K562 (cell line): ENCODE data around the gene UGP2. TPM values are rescaled to one million over a fixed set of nuclear protein-coding genes. Genes with fewer than 3 reads are reported as not detected.

Experiments
- ATAC-seq: fragments of 200-7000 bp; cut with Tn5 transposase; 3 replicates; pipeline ENCODE4 v1.9.1; 2020; ENCODE audit warnings: moderate library complexity
- BruUV-seq: library from RNA; stranded (reverse); fragments of 400-500 nt; replicated peaks from 2 replicates; lab custom pipeline; 2021; lab: Mats Ljungman, UMichigan
- CTCF ChIA-PET: fragments of 300-600 bp; formaldehyde crosslinking; extraction: SDS; loops from one replicate; lab custom pipeline; 2021; ENCODE audit warnings: low intra/inter-chr PET ratio; lab: Yijun Ruan, JAX
- POLR2A ChIA-PET: fragments of 300-600, 350-650 bp; sonication (Branson Sonifier 250); formaldehyde crosslinking; extraction: SDS; loops from one replicate; lab custom pipeline; 2021; ENCODE audit warnings: antibody characterized with exemption, inconsistent platforms; lab: Yijun Ruan, JAX
- DNase-seq, 4 experiments: peaks; one replicate each; pipeline versions ENCODE4 v3.0.0 to v3.0.0-alpha.2; 2011 to 2018; ENCODE audit warnings: low spot score in 3 of 4, mixed read lengths in 3 of 4; ENCODE audit errors: extremely low read depth in 1 of 4
- FAIRE-seq: peaks from 2 replicates; lab custom pipeline; 2011; peaks lifted over from hg19 to GRCh38; lab: Jason Lieb, UNC
- H2AFZ ChIP-seq: 2 replicates; pipeline ENCODE4 v1.6.0; 2011; ENCODE audit warnings: low read depth, low read length, control low read depth, inconsistent platforms
- H3K27ac ChIP-seq: fragments of 200-600 bp; 3 replicates; pipeline ENCODE4 v1.8.0; 2011; ENCODE audit warnings: low read depth, mild to moderate bottlenecking, control low read depth, inconsistent platforms, low read length, moderate library complexity, mixed read lengths; ENCODE audit errors: extremely low read depth
- H3K27me3 ChIP-seq, 2 experiments: fragments of 300-600 bp in 1 of 2; 2 replicates in 1 of 2; 3 replicates in 1 of 2; pipeline versions ENCODE4 v1.6.0 to v1.8.0; 2011; ENCODE audit warnings: inconsistent platforms in 2 of 2, low read length in 2 of 2, mild to moderate bottlenecking in 1 of 2, mixed read lengths in 1 of 2, moderate library complexity in 1 of 2; ENCODE audit not compliant: control insufficient read depth in 2 of 2, insufficient read depth in 2 of 2
- H3K36me3 ChIP-seq: fragments of 300-600 bp; 3 replicates; pipeline ENCODE4 v1.8.0; 2011; ENCODE audit warnings: mild to moderate bottlenecking, low read length, inconsistent platforms; ENCODE audit not compliant: control insufficient read depth, insufficient read depth
- H3K4me1 ChIP-seq, 2 experiments: fragments of 200-600 bp in 1 of 2; replicated peaks in 1 of 2; 2 replicates in 1 of 2; 3 replicates in 1 of 2; pipeline versions ENCODE4 v1.5.1 to v1.8.0; 2011; ENCODE audit warnings: inconsistent platforms in 2 of 2, low read length in 2 of 2, mild to moderate bottlenecking in 1 of 2, mixed read lengths in 1 of 2, moderate library complexity in 1 of 2; ENCODE audit not compliant: control insufficient read depth in 2 of 2, insufficient read depth in 2 of 2
- H3K4me2 ChIP-seq: 2 replicates; pipeline ENCODE4 v1.6.1; 2011; ENCODE audit warnings: low read length, control low read depth, inconsistent platforms, mixed read lengths; ENCODE audit not compliant: insufficient read depth
- H3K4me3 ChIP-seq: fragments of 200-600 bp; sonication (generic), shearing (Covaris generic); 2 replicates; pipeline ENCODE4 v1.5.1; 2016; ENCODE audit warnings: control low read depth, inconsistent platforms
- H3K79me2 ChIP-seq: fragments of 200-600 bp; 3 replicates; pipeline ENCODE4 v1.8.0; 2011; ENCODE audit warnings: low read length, inconsistent platforms; ENCODE audit not compliant: control insufficient read depth, insufficient read depth
- H3K9ac ChIP-seq, 2 experiments: 2 replicates each; pipeline versions ENCODE4 v1.6.0 to v1.6.1; 2011; ENCODE audit warnings: low read depth in 2 of 2, low read length in 2 of 2, control low read depth in 1 of 2, inconsistent platforms in 1 of 2, mild to moderate bottlenecking in 1 of 2, mixed read lengths in 1 of 2; ENCODE audit not compliant: insufficient read depth in 1 of 2
- H3K9me1 ChIP-seq: one replicate; pipeline ENCODE4 v1.6.0; 2011; ENCODE audit warnings: inconsistent platforms, mild to moderate bottlenecking, low read length, moderate library complexity; ENCODE audit not compliant: control insufficient read depth, insufficient read depth
- H3K9me3 ChIP-seq: replicated peaks from 2 replicates; pipeline ENCODE4 v1.5.1; 2011; ENCODE audit warnings: low read depth, low read length, inconsistent platforms; ENCODE audit not compliant: control insufficient read depth, insufficient read depth
- H4K20me1 ChIP-seq: replicated peaks from 2 replicates; pipeline ENCODE4 v1.6.1; 2011; ENCODE audit warnings: low read length, inconsistent platforms, mixed read lengths; ENCODE audit not compliant: control insufficient read depth, insufficient read depth
- CREB3 ChIP-seq: fragments of 450-650 bp; conservative IDR thresholded peaks from 2 replicates; pipeline ENCODE4 v1.6.1; 2016; ENCODE audit warnings: missing genetic modification characterization, low read depth, mild to moderate bottlenecking, missing compliant biosample characterization, moderate library complexity
- WGBS: fragments of 100-300 bp; shearing (Covaris generic); methylation state at CpG from one replicate; pipeline ENCODE4 v1.1.6; 2016; ENCODE audit warnings: low coverage, mixed read lengths; ENCODE audit not compliant: insufficient coverage; ENCODE audit errors: missing lambda C conversion rate; 5-methylcytosine and 5-hydroxymethylcytosine counted together
- in situ Hi-C: fragments of 300-500 bp; cut with MboI; formaldehyde crosslinking; loops from 4 replicates; pipeline ENCODE4 v1.15.0; 2018; ENCODE audit warnings: inconsistent platforms, mixed read lengths
- intact Hi-C: fragments of 100-400 bp; cut with micrococcal nuclease; formaldehyde crosslinking; loops from 2 replicates; pipeline ENCODE4 v1.14.2; 2022
- polyA plus RNA-seq, 8 experiments: library from polyadenylated mRNA; depleted of rRNA in 4 of 8; stranded (reverse) in 5 of 8; unstranded in 3 of 8; fragments of >200 nt; fragmentation: Nextera tagmentation in 2 of 8; fragmentation: Illumina TruSeq in 1 of 8; extraction: Ambion mirVana in 2 of 8; extraction: Trizol in 1 of 8; gene quantifications; 2 replicates each; pipeline versions ENCODE4 v1.2.1 to v1.2.3, GENCODE V29; 2011 to 2014; ENCODE audit warnings: inconsistent platforms in 1 of 8, missing spikeins in 1 of 8
- total RNA-seq, 7 experiments: library from RNA; depleted of rRNA in 6 of 7; stranded (reverse); fragments of >200 nt in 6 of 7; fragmentation: Illumina TruSeq in 2 of 7; extraction: Trizol in 2 of 7; gene quantifications; 2 replicates each; pipeline versions ENCODE4 v1.2.1 to v1.2.3, GENCODE V29; 2011 to 2021; ENCODE audit warnings: low replicate concordance in 1 of 7
- TF ChIP-seq, protein P1 (sequence below): fragments of 450-650 bp; IDR thresholded peaks from 2 replicates; pipeline ENCODE4 v1.6.1; 2017; ENCODE audit warnings: antibody characterized with exemption

Gene UGP2
- total and polyA plus RNA-seq, 9 of the 15 experiments (the other 6 are each of a cell fraction or from before 2014, with no cell fraction given) = 25.2 to 69.3 (median 58.9) TPM

- 0% methylated on average over 1 of the region's 1 CpG for WGBS
- no peak for DNase-seq
- Histone ChIP-seq H3K9me3 (no peaks in the 10 kb centered on the region), H3K9ac (no peak overlapping the region), H3K79me2 (no peaks in the 10 kb centered on the region), H4K20me1 (no peaks in the 10 kb centered on the region), H3K27me3 (no peaks in the 10 kb centered on the region; a peak in 1 of 5 replicates), H3K4me1 (no peaks in the 10 kb centered on the region), H3K4me2 (no peak overlapping the region), H2AFZ (no peak overlapping the region), H3K9me1 (no peaks in the 10 kb centered on the region), H3K4me3 (no peak overlapping the region), H3K27ac (no peak overlapping the region), H3K36me3 (no peaks in the 10 kb centered on the region)
- POLR2A ChIA-PET = interaction anchor here (0.6 kb wide), 2 partner anchors 10 to 306 kb away, joined by 3 read pairs; no protein-coding TSS in a partner anchor
- in situ Hi-C loops (no loop called here), intact Hi-C loops (no loop called here)
- CTCF ChIA-PET = no interaction called here
- no peak for TF ChIP-seq CREB3 (tag)
- TF ChIP-seq, protein P1, sequence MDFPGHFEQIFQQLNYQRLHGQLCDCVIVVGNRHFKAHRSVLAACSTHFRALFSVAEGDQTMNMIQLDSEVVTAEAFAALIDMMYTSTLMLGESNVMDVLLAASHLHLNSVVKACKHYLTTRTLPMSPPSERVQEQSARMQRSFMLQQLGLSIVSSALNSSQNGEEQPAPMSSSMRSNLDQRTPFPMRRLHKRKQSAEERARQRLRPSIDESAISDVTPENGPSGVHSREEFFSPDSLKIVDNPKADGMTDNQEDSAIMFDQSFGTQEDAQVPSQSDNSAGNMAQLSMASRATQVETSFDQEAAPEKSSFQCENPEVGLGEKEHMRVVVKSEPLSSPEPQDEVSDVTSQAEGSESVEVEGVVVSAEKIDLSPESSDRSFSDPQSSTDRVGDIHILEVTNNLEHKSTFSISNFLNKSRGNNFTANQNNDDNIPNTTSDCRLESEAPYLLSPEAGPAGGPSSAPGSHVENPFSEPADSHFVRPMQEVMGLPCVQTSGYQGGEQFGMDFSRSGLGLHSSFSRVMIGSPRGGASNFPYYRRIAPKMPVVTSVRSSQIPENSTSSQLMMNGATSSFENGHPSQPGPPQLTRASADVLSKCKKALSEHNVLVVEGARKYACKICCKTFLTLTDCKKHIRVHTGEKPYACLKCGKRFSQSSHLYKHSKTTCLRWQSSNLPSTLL = no peak
- no TSS peak for BruUV-seq
- FAIRE-seq = no peak
- ATAC-seq = no peak
Observed at GRCh38 chr2:63792530-63792929, 49.2 kb upstream of the UGP2 start.
